Liver (tissue), 3 donors: ENCODE data around the gene HOXD11.

Source experiments
- FOXA1 ChIP-seq: IDR thresholded peaks from 2 replicates; pipeline ENCODE4 v1.6.1; 2016; ENCODE audit warnings: antibody characterized with exemption
- GABPA ChIP-seq, 2 donors: IDR thresholded peaks in 1 of 2; conservative IDR thresholded peaks in 1 of 2; 2 replicates each; pipeline ENCODE4 v1.6.1; 2016; ENCODE audit warnings: antibody characterized with exemption in 2 of 2, mild to moderate bottlenecking in 1 of 2, moderate library complexity in 1 of 2
- RAD21 ChIP-seq, 2 donors: IDR thresholded peaks; 2 replicates each; pipeline ENCODE4 v1.6.1; 2016; ENCODE audit warnings: antibody characterized with exemption in 2 of 2, mild to moderate bottlenecking in 2 of 2
- RXRA ChIP-seq, 2 donors: IDR thresholded peaks; 2 replicates each; pipeline ENCODE4 v1.6.1; 2017 to 2018; ENCODE audit warnings: antibody characterized with exemption in 2 of 2, mild to moderate bottlenecking in 1 of 2
- SP1 ChIP-seq: IDR thresholded peaks from 2 replicates; pipeline ENCODE4 v1.6.1; 2018; ENCODE audit warnings: antibody characterized with exemption, mild to moderate bottlenecking
- TF ChIP-seq, protein P1 (sequence below): fragments of 150-350 bp; IDR thresholded peaks from 2 replicates; pipeline ENCODE4 v1.5.1; 2017; ENCODE audit warnings: improper control_type of control experiment, low read depth, low read length; ENCODE audit not compliant: missing input control
- TF ChIP-seq, protein P2 (sequence below): IDR thresholded peaks from 2 replicates; pipeline ENCODE4 v1.6.1; 2016; ENCODE audit warnings: antibody characterized with exemption
- TF ChIP-seq, protein P3 (sequence below): IDR thresholded peaks from 2 replicates; pipeline ENCODE4 v1.6.1; 2016; ENCODE audit warnings: antibody characterized with exemption
- TF ChIP-seq, protein P4 (sequence below): IDR thresholded peaks from 2 replicates; pipeline ENCODE4 v1.6.1; 2016; ENCODE audit warnings: antibody characterized with exemption, mild to moderate bottlenecking
- donor health status: healthy.
- donor health status: healthy.

DNA sequence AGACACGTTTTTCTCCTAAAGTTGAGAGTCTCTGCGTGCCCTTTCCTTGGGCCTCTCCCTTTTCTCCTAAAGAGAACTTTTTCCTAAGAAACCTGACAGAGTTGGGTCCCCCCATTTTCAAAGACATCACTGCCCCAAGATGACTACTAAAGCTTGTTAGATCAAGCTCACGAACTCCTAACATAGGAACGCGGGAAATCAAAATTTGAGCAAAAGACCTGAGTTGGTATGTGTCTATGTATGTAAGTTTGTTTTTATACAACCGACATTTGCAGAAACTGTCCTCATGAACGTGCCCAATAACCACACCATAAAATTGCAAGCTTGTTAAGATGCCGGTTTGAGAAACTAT, 13.2 kb upstream of the HOXD11 start:
- TF ChIP-seq SP1: no peak
- TF ChIP-seq, protein P1, sequence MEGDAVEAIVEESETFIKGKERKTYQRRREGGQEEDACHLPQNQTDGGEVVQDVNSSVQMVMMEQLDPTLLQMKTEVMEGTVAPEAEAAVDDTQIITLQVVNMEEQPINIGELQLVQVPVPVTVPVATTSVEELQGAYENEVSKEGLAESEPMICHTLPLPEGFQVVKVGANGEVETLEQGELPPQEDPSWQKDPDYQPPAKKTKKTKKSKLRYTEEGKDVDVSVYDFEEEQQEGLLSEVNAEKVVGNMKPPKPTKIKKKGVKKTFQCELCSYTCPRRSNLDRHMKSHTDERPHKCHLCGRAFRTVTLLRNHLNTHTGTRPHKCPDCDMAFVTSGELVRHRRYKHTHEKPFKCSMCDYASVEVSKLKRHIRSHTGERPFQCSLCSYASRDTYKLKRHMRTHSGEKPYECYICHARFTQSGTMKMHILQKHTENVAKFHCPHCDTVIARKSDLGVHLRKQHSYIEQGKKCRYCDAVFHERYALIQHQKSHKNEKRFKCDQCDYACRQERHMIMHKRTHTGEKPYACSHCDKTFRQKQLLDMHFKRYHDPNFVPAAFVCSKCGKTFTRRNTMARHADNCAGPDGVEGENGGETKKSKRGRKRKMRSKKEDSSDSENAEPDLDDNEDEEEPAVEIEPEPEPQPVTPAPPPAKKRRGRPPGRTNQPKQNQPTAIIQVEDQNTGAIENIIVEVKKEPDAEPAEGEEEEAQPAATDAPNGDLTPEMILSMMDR: no peak
- TF ChIP-seq RXRA (IDR thresholded peaks at IDR 0.05): no peak
- TF ChIP-seq, protein P2, sequence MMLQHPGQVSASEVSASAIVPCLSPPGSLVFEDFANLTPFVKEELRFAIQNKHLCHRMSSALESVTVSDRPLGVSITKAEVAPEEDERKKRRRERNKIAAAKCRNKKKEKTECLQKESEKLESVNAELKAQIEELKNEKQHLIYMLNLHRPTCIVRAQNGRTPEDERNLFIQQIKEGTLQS: no peak
- TF ChIP-seq RAD21 (IDR thresholded peaks at IDR 0.05): no peak
- no peak for TF ChIP-seq GABPA (IDR thresholded peaks at IDR 0.05 in 1 of 2, conservative IDR thresholded peaks at IDR 0.05 in 1 of 2)
- TF ChIP-seq, protein P3, sequence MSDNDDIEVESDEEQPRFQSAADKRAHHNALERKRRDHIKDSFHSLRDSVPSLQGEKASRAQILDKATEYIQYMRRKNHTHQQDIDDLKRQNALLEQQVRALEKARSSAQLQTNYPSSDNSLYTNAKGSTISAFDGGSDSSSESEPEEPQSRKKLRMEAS: no peak
- TF ChIP-seq FOXA1: no peak
- TF ChIP-seq, protein P4, sequence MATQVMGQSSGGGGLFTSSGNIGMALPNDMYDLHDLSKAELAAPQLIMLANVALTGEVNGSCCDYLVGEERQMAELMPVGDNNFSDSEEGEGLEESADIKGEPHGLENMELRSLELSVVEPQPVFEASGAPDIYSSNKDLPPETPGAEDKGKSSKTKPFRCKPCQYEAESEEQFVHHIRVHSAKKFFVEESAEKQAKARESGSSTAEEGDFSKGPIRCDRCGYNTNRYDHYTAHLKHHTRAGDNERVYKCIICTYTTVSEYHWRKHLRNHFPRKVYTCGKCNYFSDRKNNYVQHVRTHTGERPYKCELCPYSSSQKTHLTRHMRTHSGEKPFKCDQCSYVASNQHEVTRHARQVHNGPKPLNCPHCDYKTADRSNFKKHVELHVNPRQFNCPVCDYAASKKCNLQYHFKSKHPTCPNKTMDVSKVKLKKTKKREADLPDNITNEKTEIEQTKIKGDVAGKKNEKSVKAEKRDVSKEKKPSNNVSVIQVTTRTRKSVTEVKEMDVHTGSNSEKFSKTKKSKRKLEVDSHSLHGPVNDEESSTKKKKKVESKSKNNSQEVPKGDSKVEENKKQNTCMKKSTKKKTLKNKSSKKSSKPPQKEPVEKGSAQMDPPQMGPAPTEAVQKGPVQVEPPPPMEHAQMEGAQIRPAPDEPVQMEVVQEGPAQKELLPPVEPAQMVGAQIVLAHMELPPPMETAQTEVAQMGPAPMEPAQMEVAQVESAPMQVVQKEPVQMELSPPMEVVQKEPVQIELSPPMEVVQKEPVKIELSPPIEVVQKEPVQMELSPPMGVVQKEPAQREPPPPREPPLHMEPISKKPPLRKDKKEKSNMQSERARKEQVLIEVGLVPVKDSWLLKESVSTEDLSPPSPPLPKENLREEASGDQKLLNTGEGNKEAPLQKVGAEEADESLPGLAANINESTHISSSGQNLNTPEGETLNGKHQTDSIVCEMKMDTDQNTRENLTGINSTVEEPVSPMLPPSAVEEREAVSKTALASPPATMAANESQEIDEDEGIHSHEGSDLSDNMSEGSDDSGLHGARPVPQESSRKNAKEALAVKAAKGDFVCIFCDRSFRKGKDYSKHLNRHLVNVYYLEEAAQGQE: no peak
